IPS DF 4.7 (cell line): ENCODE results near the gene PRKG1.
"Not testable (repeated sequence)": the region's sequence is repeated elsewhere in the genome, so short reads cannot be mapped to it uniquely, and the experiment has no call there.

Experiments
- DNase-seq: peaks from one replicate; pipeline ENCODE4 v3.0.0-alpha.2; 2013; ENCODE audit warnings: low spot score; ENCODE audit errors: extremely low read depth

PRKG1 gene

DNA sequence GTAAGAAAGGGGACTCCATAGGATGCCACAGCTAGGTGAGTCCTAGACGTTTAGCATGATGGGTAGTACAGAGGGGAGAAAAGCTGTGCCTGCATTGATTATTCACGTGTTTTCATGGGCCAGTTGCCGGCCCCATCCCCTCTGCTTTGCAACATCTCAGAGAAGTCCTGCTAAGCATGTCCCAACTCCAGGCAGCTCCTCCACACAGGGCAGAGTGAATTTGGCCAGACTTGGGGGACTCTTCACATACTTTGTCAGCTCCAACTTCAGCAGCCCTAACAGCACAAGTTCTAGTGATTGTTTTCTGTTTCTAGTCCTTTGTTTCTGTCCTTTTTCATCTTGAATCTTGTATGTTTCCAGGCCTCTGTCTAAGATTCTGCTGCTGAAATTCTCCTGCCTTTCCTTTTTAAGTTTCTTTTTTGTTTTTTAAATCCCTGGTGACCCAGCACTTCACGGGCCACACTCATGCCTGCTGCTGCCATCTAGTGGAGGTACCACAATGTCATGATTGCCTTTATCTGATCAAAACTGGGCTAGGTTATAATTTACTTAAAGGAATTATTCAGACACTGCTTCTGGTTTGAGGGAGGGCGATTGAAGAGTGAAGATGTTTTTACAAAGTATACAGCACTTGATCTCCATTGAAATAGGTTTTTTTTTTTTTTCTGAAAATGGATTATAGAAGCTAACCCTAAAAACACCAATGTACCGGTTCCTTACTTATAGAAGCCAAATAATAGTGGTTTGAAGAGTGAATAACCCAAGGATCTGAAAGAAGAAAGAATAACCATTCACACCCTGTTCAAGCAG lies 348.2 kb downstream of the PRKG1 start:
- peak; percentile 16 for DNase-seq

DNA sequence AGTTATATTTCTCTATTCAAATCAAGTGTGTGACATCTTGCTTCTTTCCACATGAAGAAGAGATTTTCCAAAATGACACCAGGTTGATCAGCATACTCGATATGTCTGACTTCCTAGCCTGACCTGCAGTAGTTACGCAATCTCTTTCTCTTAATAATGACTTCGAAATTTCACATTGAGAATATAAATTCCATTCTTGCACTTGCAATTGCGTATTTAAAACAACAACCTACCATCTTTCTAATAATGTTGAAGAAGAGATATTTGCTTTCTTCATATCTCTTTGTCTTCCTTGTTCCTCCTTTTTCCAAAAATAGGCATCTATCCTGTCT lies 348.8 kb downstream of the PRKG1 start:
- DNase-seq, result no peak

DNA sequence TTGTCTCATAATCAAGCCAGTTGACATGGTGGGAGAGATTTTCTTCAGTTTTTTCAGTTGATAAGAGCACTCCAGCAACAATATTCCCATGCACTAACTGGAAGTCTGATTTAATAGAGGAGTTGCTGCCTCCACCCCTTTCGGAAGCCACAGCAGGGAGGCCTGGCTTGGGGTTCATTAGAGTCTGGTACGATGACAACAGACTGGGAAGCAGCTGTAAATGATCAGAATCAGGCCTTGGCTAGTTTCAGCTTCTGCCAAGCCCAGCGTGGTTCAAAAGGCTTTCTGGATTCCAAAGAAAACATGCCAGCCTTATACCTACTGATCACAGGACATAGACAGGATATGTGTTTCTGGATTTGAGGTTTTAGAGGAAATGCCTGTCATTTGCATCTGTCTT lies 351.1 kb downstream of the PRKG1 start:
- DNase-seq, result no peak

DNA sequence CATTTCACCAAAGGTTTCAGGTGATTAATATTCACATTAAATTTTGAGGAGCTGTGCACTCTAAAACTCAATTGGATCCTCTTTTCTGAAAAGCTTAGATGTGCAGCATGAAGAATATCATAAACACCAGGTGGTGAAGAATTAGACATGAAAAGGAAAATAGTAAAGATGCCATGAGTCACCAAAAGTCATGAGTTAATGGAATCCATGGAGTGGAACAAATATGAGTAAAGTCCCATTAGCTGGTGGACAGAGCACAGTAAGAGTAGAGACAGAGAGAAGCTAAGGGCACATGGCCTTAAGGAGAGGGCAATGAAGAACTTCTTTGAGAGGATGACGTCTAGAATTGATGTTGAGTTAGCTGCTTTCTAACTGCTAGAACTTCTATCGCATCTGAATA lies 353.5 kb downstream of the PRKG1 start:
- DNase-seq, result no peak

DNA sequence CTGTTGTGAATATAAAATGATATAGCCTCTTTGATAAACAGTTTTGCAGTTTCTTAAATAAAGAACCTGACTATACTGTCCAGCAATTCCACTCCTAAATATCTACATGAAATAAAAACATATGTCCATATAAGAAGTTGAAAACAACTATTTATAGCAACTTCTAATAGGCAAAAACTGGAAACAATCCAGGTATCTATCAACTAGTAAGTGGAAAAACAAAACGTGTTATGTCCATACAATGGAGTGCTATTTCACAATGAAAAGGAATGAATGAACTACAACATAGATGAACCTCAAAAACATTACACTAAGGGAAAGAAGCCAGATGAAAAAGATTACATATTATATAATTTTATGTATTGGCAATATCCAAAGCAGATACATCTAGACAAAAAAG lies 356.2 kb downstream of the PRKG1 start:
- DNase-seq, result no peak

DNA sequence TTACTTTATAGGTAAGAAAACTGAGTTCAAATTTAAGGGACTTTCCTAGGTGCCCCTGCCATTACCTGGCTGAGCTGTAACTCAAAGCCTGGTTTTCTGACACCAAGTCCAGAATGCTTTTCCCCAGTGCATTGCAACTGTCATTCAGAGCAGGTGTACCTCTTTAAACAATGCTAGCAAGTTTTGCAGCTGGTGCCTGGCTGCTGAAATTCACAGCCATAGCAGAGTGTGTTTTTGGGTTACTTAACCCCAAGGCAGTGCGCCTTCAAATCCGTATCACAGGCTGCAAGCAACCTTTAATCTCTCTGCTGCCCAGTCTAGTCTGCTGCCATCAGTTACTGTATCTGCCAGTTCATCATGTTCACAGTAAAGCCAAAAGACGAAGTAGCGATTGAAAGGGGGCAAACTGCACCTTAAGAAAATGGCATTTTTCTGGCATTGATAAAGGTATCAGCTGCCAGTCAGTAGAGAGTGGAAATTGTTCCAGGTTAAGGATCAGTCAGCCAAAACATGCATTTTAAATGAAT lies 359.7 kb downstream of the PRKG1 start:
- no peak for DNase-seq

DNA sequence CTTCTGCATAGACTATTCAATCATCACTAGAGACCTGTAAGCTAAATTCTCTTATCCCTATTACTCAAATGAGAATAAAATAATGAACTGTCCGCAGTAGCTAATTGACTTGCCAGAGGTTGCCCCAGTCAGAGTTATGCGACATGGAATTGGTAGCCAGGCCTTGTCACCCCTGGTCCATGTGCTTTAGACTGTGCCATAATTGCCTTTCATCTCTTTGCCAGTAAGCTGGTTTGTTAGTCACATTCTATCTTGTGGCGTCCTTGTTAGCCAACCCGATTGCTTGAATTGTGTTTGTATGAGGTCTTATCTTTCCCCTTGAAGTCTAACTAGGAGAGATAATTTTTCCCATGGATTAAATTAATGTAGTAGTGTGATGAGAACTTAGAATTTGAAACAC lies 362.5 kb downstream of the PRKG1 start:
- no peak for DNase-seq

DNA sequence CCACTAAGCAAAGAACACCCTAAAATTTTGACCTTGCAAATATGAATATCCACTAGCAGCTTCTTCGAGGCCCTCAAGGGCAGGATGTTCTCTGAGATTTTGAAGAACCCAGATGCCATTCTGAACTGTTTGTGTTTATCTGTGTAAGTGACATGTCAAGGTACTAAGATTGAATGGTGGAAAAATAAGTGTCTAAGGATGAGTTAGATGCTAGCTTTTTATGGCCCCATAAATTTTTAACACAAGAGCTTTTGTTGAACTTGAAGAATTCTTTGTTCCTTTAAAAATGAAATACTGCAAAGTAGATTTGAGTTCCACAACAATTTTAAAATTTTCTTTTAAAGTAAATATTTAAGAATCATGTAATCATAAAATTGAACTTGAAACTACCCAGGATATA lies 365.4 kb downstream of the PRKG1 start:
- DNase-seq, result no peak

DNA sequence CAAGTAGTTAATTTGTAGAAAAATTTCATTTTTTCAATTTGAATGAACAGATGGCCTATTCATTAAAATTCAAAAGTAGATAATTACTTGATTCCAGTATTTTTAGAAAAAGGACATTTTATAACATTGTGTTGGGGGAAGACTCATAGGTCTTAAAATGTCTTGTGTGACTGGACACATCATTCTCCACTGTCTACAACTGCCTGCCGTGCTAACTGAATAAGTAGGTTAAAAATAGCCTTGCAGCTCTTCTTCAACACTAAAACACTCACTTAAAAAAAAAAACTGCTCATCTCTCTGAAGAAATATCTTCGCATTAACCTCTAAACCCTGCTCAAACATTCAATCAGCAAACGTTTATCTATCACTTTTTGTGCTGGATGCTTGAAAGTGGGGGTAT lies 371.3 kb downstream of the PRKG1 start:
- no peak for DNase-seq

DNA sequence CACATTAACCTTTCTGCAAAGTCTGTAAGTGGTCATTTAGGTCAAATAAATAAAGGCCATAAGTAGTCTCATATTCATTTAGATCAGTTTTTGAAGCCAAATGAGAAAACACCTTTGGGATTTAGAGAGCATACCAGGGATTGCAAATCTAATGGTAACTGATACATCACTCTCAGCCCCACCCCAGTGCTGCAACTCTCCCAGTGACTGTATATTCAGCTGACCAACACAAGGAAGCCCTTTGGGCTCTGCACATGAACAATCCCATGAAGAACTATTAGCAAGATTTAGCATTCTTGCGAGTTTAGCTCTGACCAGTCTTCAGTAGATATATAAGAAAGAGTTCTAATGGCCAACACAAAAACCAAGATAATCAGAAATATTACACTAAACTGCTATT lies 372.8 kb downstream of the PRKG1 start:
- no peak for DNase-seq

DNA sequence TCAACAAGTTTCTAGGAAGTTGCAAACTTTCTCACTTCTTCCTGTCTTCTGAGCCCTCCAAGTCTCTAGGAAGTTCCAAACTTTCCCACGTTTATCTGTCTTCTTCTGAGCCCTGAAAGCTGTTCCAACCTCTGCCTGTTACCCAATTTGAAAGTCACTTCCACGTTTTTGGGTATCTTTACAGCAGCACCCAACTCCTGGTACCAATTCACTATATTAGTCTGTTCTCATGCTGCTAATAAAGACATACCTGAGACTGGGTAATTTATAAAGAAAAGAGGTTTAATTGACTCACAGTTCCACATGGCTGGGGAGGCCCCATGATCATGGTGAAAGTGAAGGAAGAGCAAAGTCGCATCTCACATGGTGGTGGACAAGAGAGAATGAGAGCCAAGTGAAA lies 381.5 kb downstream of the PRKG1 start:
- not testable (repeated sequence) for DNase-seq

DNA sequence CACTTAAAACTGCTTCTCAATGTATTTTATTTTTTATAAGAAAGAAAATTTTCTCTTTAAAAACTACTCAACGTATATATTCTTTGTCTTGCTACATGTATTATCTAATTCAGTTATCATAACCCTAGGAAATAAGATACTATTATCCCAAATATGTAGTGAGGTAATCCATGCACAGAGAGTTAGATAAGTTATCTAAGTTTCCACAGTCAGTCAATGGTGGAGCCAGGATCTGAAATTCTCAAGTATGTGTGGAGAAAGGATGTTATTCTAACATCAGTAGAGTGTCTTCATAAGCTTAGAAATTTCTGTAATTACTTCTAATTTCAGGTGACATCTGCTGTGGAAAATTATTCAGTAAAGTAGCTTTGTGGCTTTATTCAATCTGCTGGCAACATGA lies 385.2 kb downstream of the PRKG1 start:
- DNase-seq, result no peak

DNA sequence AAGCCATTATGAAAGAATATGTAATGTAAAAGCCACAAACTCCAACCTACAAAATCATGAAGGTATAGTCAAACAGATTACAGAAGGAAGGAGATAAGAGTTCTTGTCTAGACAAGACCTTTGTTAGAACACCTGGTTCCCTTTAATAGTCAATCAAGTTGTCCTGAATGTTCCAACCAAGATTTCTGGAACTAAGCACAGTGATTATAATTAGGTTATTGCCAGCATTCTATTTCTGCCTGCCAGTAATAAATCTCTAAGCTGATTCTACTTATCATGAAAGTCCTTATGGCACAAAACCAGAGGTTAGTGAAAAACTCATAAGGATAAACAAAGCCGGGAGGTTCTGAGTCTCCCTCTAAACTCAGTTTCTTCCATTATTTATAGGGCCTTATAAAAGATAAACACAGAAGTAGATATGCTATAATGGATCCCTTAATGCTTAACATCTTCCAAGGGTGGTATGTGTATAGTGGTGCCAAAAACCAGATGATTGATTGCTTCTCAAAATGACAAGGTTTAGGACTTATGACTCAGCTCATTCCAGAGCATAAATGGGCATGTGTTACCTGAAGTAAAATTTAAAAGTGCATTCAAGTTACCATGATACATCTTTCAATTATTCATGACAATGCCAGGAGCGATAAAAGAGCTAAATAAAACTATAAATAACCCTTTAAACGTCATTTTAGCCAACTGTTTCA lies 387.9 kb downstream of the PRKG1 start:
- DNase-seq, result no peak

DNA sequence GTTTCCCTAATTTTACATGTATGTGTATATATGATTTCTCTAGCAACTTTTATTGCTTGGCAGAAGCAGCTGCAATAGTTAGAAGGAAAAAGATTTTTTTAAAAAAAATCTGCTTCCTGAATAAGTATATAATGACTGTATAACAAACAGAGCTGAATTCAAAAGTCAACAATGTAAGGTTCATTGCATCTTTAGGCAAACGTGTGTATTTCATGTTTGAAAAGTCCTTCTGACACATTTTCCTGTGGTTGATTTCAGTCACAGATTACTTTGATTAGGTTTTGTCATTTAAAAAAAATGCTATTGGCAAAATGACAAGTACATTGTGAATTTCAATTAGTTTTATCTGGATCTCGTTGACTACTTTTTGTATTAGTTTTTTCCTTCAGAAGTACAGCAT lies 394.1 kb downstream of the PRKG1 start:
- DNase-seq, result no peak

DNA sequence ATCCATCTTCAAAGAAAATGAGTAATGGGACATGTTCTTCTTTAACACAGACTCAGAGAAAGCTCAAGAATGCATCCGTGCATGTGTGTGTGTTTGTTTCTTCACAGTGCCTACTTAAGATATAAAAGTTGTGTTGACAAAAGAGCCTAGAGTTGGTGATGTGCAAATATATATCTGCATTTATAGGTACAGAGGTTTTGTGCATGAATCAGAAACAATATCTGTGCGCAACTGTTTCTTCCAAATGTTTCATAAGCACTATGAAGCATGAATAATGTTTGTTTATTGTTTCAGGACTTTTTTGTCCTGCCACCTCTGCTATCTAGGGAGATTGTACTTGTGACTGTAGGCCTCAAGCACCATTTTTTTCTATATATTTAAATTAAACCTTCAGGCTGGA lies 395.4 kb downstream of the PRKG1 start:
- DNase-seq, result no peak

DNA sequence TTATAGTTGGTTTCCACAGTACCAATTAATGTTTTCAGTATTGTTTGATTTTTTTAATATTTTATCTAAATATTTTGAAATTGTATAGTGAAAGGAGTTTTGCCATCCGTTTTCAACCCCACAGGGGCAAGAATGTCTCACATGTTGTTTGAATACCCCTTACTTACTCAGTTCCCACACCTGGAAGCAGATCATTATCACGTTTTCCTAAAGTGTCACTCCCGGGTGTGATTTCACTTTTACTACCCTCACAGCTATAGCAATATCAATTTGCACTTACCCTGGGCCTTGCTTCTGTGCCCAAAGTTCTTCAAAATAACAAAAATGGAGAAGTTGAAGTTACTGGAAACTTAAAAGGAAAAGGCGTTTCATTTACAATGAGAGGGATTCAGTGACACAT lies 397.0 kb downstream of the PRKG1 start:
- no peak for DNase-seq

DNA sequence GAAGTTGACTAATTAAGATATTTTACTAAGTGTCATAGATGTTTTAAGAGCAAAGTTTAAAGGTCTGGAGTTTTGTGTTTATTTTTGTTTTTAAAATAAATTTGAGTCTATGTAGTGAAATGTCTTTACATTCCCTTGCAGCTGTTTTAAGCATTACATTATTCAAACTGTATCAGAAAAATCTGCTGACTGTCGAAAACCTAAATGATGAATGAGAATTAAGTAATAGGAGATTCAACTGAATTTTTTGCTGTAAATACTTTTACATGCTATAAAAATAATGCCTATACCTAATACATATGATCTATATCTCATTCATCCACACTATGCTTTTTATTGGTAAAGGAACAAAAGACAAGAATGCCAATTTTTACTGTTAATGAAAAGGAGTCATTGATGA lies 397.9 kb downstream of the PRKG1 start:
- no peak for DNase-seq

DNA sequence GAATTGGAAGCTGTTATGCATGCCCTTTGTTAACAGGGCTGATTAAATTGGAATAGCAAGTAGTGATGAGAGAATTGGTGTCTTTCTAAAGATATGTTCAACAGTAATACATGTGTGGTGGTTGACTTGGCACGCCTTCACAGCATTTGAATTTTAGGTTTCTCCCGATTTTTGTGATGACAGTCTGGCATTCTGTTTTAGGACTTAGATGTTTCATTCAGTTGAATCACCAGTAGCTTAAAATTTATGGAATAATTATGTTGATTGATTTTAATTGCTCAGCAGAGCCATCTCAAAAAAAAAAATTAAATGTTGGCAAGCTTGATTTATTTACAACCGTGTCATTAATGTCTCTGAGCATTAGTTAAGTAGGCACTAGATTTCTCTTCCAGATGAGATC lies 405.4 kb downstream of the PRKG1 start:
- no peak for DNase-seq

DNA sequence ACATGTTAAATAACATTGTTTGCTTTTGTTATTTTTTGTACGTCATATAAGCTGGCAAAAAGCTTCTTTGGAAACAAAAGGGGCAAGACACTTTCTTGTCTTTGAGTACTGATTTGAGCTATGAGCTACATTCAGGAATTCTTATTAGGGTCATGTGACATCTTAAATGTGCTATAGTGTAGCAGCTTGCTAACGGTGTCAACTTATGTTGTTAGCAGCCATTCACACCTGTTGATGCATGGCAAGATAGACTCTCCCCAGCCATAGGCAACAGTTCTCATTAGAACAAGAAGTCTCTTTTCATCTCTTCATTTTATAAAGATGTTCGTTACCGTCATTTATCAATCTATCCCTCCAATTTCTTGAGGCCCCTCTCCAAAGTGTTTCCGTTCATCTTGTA lies 411.4 kb downstream of the PRKG1 start:
- no peak for DNase-seq

DNA sequence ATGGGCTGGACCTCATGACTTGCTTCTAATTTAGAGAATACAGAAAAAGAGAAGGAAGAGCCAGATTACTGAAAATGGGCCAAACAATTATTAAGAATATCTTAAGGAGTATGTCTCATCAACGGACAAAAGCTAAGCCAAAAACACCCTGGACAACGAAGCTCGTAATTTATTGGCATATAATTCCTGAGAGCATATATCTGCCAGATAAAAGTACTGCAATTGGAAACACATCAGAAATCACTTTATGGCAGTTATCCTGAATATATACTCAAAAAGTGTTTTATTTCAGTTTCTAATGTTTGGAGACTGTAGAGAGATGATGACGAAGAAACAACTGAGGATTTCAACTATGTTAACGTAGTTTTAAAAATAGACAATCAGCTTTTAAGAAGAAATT lies 413.3 kb downstream of the PRKG1 start:
- no peak for DNase-seq

DNA sequence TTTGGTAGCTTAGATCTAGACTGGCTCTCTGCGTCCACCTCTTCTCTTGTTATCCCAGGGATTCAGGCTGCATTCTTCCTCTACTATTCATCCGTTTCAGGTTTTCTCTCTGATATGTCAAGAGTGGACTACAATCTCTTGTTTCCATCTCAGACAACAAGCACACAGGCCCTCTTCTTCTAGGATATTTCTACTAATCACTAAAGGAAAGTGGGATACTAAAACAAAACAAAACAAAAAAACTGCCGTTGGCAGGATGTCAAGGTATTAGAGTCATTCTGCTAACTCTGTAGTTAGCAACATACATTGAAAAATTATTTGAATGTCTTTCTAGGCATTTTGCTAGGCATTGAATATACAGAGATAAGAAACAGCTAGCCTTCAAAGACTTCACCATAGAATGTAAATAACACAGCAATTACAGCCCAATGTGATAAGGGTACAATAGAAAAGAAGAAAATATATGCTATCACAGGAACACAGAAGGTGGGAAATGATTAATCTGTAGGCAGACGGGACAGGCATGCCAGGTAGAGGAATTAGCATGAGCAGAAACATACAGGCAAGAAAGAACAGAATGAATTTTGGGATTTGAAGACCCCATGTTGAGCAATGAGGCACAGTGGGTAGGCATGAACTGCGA lies 414.6 kb downstream of the PRKG1 start:
- no peak for DNase-seq

DNA sequence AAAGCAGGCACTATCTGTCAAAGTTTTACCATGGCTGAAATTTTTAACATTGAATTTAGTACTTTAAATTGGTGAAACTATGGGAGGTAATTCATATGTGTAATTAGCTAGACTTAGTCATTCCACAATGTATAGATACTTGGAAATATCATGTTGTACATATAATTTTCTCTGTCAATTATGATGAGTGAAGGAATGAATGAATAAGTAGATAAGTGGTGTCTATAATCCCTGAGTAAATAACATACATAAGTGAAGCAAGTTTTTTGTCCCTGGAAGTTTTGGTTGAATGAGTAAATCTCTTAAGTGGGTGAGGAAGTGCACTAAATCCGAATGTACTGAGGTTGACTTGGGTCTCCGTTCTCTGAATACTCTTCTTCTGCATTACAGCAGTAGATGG lies 424.1 kb downstream of the PRKG1 start:
- DNase-seq, result no peak

DNA sequence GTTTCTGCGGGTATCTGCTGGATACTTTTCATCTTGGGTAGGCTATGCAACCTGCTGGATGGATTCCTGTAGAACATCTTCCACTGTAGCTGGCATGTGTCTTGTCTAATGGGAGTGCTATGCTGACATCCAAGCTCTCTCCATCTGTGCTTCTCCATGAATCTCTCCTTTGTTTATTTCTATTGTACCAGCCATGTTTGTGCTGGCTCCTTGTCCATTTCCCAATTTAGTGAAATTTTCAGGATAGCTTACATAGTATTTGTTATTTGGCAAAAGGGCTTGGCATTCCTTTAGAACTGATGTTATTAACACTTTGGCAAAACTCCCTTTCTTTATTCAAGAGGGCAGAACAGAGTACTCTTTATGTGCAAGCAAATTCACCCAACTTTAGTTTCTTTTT lies 427.1 kb downstream of the PRKG1 start:
- no peak for DNase-seq
